NCI-H524 (cell line): Measurements from ENCODE around the gene ARHGEF17.

Source experiments
- DNase-seq, 2 experiments: peaks; one replicate each; lab custom pipeline; 2025; lab: John Stamatoyannopoulos, UW

The ARHGEF17 gene

DNA sequence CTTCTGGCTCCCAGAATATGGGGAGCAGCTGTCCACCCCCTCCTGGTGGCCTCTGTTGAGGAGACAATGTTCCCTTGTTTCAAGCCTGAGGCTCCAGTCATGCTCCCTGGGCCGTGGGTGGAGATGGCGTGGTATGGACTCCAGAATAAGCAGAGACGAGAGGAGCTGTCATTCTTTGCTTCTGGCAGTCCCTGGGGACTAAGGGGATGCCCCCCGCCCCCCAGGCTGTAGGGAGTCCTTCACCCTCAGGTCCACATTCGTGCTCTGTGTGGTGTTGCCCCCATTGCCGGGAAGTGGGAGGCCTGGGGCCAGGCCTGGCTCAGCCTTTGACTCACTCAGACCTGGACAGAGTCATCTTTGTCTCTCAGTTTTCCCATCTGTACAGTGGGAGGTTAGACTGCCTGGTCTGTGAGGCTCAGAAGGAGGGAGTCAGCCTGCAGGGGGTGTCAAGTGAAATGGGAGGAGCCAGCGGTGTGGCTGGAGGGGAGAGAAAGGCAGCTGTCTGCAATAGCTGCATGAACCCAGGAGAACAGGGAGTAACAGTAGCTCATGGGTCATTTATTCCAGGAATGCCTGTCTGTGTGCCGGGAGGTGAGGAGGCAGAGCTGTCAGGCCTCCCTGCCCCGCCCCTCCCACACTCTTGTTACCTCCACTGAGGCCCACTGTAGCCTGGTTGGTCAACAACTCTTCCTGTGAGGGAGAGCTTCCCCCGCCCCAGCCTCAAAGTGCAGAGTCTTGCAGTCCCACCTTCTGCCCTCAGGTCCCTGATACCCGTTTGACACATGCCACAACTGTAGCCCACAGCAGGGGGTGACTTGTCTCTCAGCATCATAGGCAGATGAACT lies 6.3 kb downstream of the ARHGEF17 start:
- no peak for DNase-seq

DNA sequence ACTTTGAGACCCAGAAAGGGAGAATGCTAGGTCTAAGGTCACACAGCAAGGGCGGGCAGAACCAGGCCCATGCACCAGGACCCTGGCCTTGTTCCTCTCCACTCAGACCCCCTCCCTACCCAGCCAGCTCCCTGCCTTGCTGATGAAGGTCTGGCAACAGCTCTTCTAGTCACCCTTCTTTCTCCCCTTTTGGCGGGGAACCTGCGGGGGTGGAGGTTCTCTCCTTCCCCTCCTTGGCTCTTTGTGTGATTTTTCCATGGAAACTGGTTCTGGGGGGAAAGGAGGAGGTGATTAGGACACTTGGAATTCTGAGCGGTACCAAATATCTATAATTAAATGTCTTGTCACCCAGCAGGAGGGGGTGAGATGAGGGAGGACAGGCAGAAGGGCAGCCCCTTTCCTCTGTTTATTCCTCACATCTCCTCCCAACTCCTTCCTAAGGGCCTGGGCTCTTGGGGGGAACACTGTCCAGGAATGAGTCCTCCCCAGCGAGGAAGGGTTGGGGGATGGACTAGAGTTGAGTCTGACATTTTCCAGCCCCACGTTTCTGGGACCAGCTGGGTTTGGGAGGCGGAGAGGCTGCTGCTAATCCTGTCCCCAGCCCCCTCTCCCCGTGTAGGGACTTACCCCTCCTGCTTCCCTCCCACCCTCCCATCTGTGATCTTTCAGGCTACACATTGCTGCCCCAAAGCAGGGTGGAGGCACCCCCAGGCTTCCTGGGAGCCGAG lies 7.4 kb downstream of the ARHGEF17 start:
- peak; percentile 80 to 81 for DNase-seq

DNA sequence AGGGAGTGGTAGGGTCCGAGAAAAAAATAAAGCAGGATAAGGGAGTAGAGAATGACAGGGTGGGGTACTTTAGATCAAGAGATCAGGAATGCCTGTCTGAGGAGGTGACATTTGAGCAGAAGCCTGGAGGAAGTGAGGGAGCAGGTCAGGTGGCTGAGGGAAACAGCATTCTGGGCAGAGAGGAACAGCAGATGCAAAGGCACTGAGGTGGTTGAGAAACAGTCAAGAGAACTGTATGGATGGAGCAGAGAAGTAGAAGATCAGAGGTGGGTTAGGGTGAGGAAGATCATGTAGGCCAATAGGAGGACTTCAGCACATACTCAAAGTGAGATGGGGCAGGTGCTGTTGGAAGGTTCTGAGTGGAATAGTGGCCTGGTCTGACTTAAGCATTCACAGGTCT lies 8.3 kb downstream of the ARHGEF17 start:
- no peak for DNase-seq

DNA sequence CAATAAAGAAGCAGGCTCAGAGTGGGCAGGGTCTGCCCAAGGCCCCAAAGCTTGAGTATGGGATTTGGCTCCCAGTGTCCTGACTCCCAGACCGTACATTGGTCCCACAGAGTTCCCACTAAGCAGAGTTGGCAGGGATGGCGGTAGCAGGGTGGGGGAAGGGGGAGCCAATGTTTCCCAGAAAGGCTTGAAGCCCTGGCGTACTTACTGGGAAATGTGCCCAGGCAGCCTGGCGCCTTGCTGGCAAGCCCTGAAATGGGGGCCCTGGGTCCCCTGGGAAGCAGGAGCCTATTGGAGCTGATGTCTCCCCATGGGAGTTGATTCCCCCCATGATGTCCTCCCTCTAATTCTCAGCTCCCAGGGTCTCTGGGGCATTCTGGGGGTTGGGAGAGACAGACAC lies 9.3 kb downstream of the ARHGEF17 start:
- DNase-seq: no peak

DNA sequence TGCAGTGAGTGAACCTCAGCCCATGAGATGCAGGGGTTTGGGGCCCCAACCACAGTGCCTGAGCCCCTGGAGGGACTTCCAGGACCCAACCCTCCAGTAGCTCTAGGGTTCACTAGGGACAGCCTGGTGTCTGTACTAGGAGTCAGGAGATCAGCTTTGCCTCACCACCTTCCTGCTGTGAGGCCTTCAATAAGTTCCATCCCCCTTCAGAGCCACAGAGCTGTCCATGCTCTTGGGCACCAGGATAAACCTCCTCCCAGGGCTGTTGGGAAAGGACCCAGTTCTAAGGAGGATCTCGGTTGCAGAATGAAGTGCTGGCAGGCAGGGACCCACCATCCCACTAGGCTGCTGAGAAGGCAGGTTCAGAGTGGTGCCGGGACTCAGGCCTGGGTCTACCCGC lies 9.7 kb downstream of the ARHGEF17 start:
- no peak for DNase-seq

DNA sequence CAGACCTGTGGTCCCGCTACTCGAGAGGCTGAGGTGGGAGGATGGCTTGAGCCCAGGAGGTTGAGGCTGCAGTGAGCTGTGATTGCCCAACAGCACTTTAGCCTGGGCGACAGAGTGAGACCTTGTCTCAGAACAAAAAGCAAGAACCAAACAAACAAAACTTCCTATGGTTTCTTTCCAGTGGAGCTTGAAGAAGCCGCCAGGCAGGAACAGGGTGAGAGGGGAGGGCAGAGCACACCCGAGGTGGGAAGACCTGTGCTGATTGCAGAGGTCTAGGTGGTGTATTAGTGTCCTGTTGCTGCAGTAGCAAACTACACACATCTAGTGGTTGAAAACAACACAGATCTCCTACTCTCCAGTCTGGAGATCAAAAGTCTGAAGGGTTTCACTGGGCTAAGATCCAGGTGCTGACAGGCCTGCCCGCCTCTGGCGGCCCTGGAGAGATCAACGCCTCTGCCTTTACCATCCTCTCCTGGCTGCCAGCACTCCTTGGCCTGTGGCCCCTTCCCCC lies 10.5 kb downstream of the ARHGEF17 start:
- DNase-seq: no peak

DNA sequence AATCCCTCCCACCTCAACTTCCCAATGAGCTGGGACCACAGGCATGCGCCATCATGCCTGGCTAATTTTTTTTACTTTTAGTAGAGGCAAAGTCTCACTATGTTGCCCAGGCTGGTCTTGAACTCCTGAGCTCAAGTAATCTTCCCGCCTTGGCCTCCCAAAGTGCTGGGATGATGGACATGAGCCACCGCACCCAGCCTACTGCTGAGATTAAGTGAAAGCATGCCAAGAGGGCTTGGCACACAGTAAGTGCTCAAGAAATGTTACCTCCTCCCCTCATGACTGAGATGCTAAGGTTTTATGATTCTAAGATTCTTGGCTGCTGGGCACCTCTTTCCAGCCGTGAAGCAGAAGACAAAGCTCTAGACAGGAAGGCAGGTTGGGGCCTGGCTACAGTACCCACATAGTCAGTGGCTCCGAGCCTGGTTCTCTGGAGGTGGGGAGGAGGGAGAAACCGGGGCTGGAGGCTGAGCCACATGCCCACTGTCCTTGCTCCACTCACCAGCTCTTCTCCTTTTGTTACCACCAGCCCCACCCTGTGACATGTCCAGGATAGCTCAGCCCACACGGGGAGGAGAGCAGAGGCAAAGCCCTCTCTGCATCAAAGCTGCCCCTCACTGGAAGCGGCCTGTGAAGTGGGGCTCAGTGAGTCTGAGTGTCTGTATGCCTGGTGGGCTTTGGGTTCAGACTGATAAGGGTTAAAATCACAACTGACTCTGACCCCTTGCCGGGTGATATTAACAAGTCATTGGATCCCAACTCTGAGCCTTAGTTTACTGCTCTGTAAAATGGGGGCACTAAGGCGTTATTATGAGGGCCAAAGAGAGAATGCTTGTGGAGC lies 12.9 kb downstream of the ARHGEF17 start:
- no peak for DNase-seq

DNA sequence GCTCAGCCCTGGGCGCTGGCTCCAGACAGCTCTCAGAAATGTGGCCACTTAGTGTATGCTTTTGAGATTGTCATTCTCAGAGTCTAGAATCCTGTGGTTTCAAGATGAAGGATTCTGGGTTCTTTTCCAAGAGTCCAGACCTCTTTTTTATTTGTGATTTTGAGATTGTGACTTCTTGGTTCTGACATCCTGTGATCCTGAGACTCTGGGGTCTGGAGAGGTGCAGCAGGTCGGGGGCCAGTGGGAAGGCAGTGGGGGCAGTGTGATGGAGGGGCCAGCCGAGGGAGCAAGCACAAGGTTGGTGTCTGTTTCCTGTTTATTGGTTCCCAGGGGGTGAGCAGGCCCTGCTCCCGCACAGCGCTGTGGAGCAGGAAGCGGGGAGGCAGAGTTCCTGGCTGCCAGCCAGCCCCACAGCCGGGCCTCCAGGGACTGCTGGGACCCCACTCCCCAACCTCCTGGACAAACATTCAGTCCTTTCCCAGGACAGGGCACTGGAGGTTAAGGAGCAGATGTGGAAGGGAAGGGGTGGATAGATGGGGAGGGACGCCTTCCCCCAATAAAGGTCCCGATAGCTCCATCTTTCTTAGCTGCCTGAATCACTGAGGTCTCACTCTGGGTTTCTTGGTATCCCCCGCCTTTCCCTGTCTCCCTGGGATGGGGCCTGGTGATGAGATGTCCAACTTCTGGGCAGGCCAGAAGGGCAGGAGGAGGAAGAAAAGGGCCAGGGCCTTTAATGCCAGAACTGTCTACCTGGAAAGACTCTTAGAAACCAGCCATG lies 13.7 kb downstream of the ARHGEF17 start:
- no peak for DNase-seq

DNA sequence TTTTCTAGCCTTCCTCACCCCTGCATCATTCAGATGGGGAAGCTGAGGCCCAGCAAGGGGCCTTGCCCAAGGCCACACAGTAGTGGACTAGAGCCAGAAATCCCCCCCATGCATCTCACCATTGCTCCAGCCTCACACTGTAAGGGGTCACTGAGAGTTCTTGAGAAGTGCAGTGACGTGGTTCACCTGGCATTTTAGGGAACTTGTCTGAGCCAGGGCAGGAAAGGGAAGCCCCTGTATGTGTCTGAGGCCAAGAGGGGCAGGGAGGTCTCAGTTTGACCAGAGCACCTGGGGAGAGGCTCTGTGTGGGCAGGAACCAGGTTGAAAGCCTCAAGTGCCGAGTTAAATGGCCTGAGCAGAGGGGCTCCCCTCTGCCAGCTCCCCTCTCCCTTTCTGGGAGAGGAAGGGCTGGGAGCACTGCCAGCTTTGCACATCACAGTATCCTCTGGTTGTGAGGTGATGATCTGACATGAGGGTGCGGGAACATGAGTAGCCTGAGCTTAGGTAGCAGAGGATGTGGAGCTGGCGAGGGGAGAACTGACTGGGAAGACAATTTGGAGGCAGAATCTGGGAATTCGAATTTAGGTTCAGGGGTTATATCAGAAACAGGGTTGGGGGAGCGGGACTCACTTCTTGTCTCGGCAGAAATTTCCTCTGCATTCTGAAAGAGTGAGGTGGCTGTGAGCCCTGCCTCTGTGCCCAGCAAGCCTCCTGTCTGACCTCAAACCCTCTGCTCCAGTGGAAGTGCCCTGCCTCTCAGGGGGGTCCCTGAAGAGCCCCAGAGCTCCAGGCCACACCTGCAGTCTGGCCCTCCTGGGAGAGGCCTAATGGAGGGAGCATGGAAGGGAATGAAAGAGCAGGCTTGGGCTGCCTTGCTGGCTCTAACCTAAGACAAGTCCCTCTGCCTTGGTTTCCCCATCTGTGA lies 14.6 kb downstream of the ARHGEF17 start:
- DNase-seq: no peak

DNA sequence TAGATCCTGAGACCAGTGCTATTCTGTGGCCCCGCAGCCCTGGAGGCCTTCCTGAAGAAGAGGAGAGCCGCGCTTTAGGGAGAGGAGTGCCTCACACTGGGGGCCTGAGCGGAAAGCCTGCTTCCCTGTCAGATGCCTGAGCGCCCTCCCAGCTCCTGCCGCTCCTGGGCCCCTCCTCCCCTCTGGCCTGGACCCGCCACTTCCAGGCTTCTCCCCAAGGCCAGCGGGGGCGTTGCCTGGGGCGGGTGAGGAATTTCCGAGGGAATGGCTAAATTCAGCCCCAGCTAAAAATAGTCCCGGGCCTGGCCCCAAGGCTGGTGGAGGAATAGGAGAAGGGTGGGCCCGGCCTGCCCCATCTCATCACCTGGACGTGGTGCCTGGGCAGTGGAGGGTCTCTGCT lies 15.4 kb downstream of the ARHGEF17 start:
- DNase-seq: no peak

DNA sequence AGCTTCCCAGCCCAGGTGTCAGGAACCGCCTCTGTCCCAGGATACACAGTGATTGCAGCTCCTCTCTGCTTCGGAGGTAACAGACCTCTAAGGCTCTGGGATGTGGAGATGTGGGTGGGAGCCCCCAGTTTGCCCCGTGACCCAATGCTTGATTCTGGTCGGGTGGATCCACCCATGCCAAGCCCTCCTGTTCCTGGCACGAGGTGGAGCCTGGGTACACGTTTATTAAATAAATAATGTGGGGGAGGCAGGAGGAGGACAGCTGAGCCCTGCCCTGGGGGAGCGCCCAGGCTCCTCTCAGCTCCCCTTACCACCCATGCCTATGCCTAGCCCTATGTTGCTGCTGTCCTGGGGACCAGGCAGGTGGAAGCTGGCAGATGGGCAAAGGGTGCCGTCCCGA lies 16.0 kb downstream of the ARHGEF17 start:
- DNase-seq: no peak

DNA sequence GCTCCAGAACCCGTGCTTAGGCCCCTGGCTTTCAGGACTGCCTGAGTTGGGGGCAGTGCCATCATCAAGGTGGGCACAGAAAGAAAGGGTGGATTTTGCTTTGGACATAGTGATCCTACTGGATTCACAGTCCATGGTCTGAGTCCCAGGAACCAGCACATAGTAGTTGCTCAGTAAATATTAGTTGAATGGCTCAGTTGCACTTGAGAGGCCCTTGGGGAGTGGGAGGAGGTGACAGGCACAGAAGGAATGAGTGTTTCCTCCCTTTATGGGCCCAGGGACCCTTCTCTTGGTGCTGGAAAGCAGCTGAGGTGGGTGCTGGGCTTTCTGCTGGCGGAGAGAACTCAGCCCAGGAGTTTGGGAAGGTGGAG lies 16.6 kb downstream of the ARHGEF17 start:
- no peak for DNase-seq

DNA sequence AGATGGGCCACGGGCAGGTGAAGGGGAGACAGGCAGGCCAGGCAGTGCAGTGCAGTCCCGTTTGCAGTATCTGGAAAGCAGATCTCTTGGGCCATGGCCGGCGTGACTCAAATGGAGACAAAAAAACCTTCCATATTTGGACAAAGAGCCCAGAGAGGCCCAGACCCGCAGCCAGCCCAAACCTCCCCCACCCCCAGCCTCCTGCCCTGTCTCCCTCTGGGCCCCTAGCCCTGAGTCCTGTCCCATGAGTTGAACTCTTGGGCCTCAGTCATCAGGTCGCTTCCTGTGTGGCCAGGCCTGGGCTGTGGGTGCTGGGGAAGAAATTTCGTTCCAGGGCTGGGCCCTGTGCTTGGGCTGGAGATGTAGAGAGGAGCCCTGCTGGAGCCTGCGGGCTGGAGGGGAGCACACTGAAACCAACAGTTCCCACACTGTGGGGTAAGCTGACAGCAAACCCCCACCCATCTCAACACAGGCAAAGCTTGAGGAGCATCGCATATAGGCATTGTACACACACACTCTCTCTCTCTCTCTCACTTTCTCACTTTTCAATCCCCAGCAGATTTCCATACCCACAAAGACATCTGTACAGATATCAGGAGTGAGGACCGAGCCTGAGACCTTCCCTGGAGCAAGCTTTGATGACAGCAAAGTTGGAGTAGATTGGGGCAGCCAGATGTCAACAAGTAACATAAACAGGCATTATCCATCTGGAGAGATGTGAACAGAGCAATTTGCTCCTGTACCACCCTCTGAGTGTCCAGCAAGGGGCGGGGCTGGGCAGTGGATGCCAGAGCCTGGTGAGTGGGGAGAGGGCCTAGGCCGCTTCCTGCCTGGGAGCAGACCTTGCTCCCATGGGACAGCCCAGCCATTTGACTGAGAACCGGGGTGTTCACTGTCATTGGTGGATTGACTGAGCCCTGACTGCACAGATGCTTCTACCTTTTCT lies 17.2 kb downstream of the ARHGEF17 start:
- DNase-seq: peak; percentile 90 to 95

DNA sequence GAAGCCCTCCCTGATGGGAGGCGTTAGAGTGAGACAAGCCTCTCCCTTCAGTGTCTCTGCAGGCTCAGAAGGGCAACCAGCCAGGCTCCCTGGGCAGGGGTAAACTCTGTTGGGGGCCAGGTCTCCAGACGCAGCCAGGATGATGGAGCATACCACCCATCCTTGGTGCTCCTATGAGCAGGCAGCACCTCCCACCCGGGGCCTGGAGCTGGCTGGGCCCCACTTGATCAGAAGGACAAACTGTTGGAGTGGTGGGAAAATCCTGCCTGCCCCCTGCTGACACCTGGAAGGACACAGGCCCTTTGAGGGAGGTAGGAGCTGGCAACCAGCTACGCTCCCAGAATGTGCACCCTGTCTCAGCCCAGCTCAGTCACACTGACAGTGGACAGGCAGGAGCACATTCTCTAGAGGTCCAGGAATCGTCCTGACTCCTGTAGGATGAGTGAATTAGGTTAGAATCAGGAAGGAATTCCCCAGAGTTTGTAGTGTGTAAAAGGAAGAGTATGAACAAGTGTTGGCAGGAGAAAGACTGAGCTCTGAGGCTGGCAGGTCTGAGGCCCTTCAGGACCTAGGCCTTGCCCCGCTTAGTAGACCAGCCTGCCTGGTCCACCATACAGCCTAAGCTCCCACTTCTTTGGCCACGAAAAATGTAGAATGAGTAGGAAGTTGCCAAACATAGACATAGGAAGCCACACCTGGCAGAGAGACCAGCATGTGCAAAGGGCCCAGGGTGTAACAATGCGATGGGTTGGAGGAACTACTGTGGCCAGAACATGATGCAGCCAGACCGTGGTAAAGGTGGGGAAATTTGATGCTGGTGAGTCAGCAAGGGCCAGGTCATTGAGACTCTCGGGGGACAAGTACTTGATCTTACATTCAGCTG lies 19.1 kb downstream of the ARHGEF17 start:
- no peak for DNase-seq

DNA sequence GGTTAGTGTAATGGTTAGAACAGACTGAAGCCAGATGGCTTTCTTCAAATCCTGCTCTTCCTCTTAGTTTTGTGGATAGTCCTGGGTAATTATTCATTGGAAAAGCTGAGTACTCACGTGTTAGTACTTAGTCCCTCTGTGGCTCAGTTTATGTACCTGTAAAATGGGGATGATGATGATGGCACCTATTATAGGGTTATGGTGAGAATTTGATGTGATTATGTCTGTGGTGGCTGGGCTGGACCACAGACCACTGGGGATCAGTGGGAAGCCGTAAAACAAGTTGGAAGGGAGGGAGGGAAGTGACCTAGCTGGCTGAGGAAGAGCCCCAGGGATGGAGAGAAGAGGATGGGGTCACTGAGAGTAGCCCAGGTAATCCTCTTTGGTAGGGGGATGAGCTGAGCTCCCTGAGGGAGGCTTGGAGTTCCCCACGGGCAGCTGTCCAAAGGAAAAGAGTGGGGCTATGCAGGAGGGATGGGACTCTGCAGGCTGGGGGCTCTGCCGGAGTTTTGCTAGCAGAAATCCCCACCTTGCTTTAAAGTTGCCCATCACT lies 19.8 kb downstream of the ARHGEF17 start:
- DNase-seq: no peak

DNA sequence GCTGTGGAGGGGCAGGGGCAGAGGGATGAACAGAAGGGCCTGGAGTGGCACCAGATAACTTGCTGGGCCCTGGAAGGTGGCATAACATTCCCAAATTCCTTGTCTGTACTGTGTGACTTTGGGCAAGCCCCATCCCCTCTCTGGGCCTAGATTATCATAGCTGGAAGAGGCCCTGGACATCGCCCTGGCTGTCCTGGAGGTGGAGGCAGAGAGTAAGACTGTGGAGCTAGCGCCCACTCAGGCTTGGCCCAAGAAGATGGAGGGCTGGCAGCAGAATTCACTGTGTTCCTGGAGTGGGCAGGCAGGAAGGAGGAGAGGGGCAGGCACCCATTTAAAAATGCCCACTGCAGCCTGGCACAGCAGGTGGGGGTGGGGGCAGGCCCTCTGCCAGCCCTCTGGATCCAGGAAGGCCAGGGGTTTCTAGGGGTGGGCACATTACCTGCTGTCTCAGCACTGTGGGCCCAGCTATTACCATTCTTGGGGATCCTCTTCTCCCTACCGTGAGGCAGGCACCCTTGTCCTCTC lies 22.6 kb downstream of the ARHGEF17 start:
- no peak for DNase-seq

DNA sequence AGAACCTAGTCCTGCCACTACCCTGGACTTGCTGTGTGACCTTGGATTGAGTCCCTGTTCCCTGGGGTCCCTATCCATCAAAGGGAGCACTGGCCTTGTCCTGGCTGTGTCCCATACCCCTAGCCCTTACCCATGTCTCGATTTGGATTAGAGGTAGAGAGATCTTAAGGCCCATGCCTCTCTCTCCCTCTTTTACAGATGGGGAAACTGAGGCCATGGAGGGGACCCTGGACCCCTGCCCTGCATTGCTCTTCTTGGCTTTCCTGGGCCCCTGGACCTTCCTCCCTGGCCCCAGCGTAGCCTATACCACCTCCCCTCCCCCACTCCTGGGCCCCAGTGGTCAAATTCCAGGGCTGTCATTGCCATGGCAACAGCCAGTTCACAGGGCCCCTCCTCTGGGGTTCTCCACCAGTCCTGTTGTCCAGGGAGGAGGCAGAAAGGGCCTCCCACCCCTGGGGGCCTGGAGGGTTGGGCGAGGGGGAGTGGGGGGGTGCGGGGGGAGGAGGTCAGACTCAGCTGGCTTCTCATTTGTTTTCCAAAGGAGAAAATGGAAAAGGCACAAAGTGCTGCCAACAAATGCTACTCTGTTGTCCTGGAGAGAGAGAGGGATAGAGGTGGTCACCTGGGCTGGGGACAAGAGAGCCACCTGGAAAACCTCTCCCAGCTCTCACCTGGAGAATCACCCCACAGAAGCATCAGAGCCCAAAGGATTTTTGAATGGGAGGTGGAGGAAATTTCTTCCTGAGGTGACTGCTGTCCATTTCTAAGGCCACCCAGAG lies 23.3 kb downstream of the ARHGEF17 start:
- DNase-seq: no peak
